Body of pancreas (tissue), 4 donors: ENCODE results near the gene B4GALNT3.

Experiments
- POLR2A ChIP-seq, 3 donors: fragments of 450-650 bp; IDR thresholded peaks; one replicate each; pipeline ENCODE4 v1.6.1; 2016; ENCODE audit warnings: antibody characterized with exemption in 3 of 3, mild to moderate bottlenecking in 2 of 3
- TF ChIP-seq, protein P1 (sequence below), 7 experiments: fragments of 450-650 bp in 4 of 7; fragments of 200-600 bp in 3 of 7; sonication (generic) in 3 of 7; IDR thresholded peaks; one replicate each; pipeline ENCODE4 v1.5.1; 2016 to 2019; ENCODE audit warnings: antibody characterized with exemption in 7 of 7

DNA sequence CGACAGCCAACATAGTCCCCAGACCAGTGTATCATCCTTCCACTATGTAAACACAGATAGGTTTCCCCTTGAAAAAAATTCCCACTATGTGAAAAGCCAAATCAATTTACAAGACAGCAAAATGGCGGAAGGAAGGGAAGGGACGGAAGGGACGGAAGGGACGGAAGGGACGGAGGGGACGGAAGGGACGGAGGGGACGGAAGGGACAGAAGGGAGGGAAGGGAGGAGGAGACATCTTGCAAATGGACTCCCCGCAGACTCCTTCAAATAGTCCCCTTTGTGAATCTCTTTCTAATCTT is 128.2 kb downstream of the B4GALNT3 start:
- no peak for TF ChIP-seq POLR2A (IDR thresholded peaks at IDR 0.05)
- TF ChIP-seq, protein P1, sequence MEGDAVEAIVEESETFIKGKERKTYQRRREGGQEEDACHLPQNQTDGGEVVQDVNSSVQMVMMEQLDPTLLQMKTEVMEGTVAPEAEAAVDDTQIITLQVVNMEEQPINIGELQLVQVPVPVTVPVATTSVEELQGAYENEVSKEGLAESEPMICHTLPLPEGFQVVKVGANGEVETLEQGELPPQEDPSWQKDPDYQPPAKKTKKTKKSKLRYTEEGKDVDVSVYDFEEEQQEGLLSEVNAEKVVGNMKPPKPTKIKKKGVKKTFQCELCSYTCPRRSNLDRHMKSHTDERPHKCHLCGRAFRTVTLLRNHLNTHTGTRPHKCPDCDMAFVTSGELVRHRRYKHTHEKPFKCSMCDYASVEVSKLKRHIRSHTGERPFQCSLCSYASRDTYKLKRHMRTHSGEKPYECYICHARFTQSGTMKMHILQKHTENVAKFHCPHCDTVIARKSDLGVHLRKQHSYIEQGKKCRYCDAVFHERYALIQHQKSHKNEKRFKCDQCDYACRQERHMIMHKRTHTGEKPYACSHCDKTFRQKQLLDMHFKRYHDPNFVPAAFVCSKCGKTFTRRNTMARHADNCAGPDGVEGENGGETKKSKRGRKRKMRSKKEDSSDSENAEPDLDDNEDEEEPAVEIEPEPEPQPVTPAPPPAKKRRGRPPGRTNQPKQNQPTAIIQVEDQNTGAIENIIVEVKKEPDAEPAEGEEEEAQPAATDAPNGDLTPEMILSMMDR (IDR thresholded peaks at IDR 0.05) = no peak
